ENCODE measurements around the gene NPIPA5. TPM values are rescaled to one million over a fixed set of nuclear protein-coding genes. Genes with fewer than 3 reads are reported as not detected.
"Not testable (repeated sequence)": the region's sequence is repeated elsewhere in the genome, so short reads cannot be mapped to it uniquely, and the experiment has no call there.

Gene NPIPA5
- polyA plus RNA-seq, 2 donors = 18.2 to 25.8 TPM

DNA sequence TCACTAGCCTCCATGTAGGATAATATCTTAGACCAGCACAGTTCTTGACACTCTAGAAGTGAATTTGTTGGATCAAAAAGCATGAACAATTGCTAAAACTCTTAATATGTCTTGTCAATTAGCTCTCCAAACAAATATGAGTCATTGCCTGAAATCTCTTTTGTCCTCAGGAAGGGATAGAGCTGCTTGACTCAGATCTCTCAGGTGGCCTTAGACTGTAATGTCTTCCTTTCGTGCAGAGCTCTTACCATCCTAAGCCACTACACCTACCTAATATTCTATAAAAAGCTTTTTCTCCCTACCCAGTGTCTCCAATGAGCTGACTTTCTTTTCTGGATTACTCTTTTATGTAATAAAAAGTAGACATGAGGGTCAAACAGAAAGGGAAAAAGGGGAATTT lies 63.5 kb downstream of the NPIPA5 start:
- not testable (repeated sequence) for H3K27me3 ChIP-seq (ENCODE audit: control insufficient read depth in 1 of 2, insufficient read depth in 2 of 2, low read length in 2 of 2); H3K36me3 ChIP-seq (ENCODE audit: control insufficient read depth in 2 of 2, insufficient read depth in 2 of 2, low read length in 1 of 2); H3K4me3 ChIP-seq (ENCODE audit: low read depth in 1 of 2, low read length in 2 of 2); H3K9me3 ChIP-seq (ENCODE audit: control insufficient read depth in 2 of 2, insufficient read depth in 1 of 2, low read depth in 1 of 2, low read length in 1 of 2); H3K27ac ChIP-seq (ENCODE audit: low read depth in 2 of 2, low read length in 1 of 2); H3K4me1 ChIP-seq (ENCODE audit: control insufficient read depth in 2 of 2, insufficient read depth in 2 of 2, low read length in 1 of 2)
- WGBS, 2 donors = 49 to 64% methylated on average over 1 of the region's 1 CpG

Other genes with a start within 250 kb of the NPIPA5 start
- gene MPV17L, start 17.5 kb upstream of the NPIPA5 start, polyA plus RNA-seq = 1 to 10 TPM; 1.0 TPM
- 1 to 10 TPM; 2.4 to 9.5 TPM for gene BMERB1, start 56.3 kb upstream of the NPIPA5 start, polyA plus RNA-seq